Measurements from ENCODE around the gene CHID1.

CHID1 gene

GRCh38 chr11:908273-908672 is 2.3 kb downstream of the CHID1 start:
- no peaks in the 10 kb centered on the region for H3K27me3 ChIP-seq
- H3K9me3 ChIP-seq = no peaks in the 10 kb centered on the region
- no peak for TF ChIP-seq CTCF (IDR thresholded peaks at IDR 0.05)
- H3K4me1 ChIP-seq (ENCODE audit: control insufficient read depth in 1 of 2, insufficient read depth in 1 of 2, low read depth in 1 of 2, low read length in 1 of 2) = peaks cover 14 to 17% of the 10 kb centered on the region in 2 experiments
- H3K36me3 ChIP-seq = peaks cover 11% of the 10 kb centered on the region
- no peak overlapping the region for H3K4me3 ChIP-seq (ENCODE audit: low read depth in 1 of 2, low read length in 1 of 2)
- H3K27ac ChIP-seq = no peak overlapping the region

- no peak overlapping the region for H3K4me3 ChIP-seq (ENCODE audit: low read depth in 1 of 2, low read length in 1 of 2)
- no peaks in the 10 kb centered on the region for H3K9me3 ChIP-seq
- peaks cover 14 to 17% of the 10 kb centered on the region in 2 experiments for H3K4me1 ChIP-seq (ENCODE audit: control insufficient read depth in 1 of 2, insufficient read depth in 1 of 2, low read depth in 1 of 2, low read length in 1 of 2)
- H3K36me3 ChIP-seq = peaks cover 17% of the 10 kb centered on the region
- no peak for TF ChIP-seq CTCF (IDR thresholded peaks at IDR 0.05)
- no peaks in the 10 kb centered on the region for H3K27me3 ChIP-seq
- no peak overlapping the region for H3K27ac ChIP-seq
Observed at GRCh38 chr11:907668-908067, 2.9 kb downstream of the CHID1 start.

GRCh38 chr11:905952-906351 is 4.7 kb downstream of the CHID1 start:
- Histone ChIP-seq H3K9me3 (no peaks in the 10 kb centered on the region), H3K4me1 (ENCODE audit: control insufficient read depth in 1 of 2, insufficient read depth in 1 of 2, low read depth in 1 of 2, low read length in 1 of 2) (peaks cover 9% of the 10 kb centered on the region in 2 experiments), H3K27ac (no peak overlapping the region), H3K4me3 (ENCODE audit: low read depth in 1 of 2, low read length in 1 of 2) (no peak overlapping the region), H3K27me3 (no peaks in the 10 kb centered on the region), H3K36me3 (peaks cover 34% of the 10 kb centered on the region)
- no peak for TF ChIP-seq CTCF (IDR thresholded peaks at IDR 0.05)

- TF ChIP-seq CTCF (IDR thresholded peaks at IDR 0.05) = no peak
- H3K9me3 ChIP-seq = no peaks in the 10 kb centered on the region
- H3K4me3 ChIP-seq (ENCODE audit: low read depth in 1 of 2, low read length in 1 of 2) = no peak overlapping the region
- H3K36me3 ChIP-seq = peaks cover 50% of the 10 kb centered on the region
- no peaks in the 10 kb centered on the region for H3K27me3 ChIP-seq
- no peak overlapping the region for H3K27ac ChIP-seq
- no peaks in the 10 kb centered on the region for H3K4me1 ChIP-seq (ENCODE audit: control insufficient read depth in 1 of 2, insufficient read depth in 1 of 2, low read depth in 1 of 2, low read length in 1 of 2)
Observed at GRCh38 chr11:904380-904779, 6.2 kb downstream of the CHID1 start.

GRCh38 chr11:901452-902061 is 9.1 kb downstream of the CHID1 start:
- Histone ChIP-seq H3K27me3 (no peaks in the 10 kb centered on the region), H3K9me3 (no peaks in the 10 kb centered on the region), H3K4me1 (ENCODE audit: control insufficient read depth in 1 of 2, insufficient read depth in 1 of 2, low read depth in 1 of 2, low read length in 1 of 2) (no peaks in the 10 kb centered on the region), H3K27ac (no peak overlapping the region), H3K36me3 (peaks cover 65% of the 10 kb centered on the region), H3K4me3 (ENCODE audit: low read depth in 1 of 2, low read length in 1 of 2) (no peak overlapping the region)
- no peak for TF ChIP-seq CTCF (IDR thresholded peaks at IDR 0.05)
